ENCODE results near the gene FLACC1.
A peak's percentile ranks its signal among the peaks of the same experiment; 100 is the strongest.

FLACC1 gene

DNA sequence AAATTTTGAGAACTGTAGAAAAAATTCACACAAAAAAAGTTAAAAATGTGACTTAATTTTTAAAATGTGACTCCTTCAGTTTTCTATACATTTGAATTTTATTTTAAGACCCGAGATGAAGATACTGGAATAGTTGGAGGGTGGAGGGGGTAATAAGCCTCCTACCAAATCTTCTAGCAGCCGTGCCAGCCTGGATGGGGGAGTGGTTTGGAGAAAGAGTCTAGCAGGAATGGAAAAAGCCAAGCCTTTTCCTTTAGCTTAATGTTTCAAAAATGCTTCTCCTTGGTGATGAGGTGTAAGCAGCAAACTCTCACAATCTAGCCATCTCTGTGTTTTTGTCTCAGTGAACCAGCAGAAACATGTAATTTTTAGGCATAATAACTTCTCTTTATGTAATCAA, 82.1 kb downstream of the FLACC1 start:
- no peak for DNase-seq

DNA sequence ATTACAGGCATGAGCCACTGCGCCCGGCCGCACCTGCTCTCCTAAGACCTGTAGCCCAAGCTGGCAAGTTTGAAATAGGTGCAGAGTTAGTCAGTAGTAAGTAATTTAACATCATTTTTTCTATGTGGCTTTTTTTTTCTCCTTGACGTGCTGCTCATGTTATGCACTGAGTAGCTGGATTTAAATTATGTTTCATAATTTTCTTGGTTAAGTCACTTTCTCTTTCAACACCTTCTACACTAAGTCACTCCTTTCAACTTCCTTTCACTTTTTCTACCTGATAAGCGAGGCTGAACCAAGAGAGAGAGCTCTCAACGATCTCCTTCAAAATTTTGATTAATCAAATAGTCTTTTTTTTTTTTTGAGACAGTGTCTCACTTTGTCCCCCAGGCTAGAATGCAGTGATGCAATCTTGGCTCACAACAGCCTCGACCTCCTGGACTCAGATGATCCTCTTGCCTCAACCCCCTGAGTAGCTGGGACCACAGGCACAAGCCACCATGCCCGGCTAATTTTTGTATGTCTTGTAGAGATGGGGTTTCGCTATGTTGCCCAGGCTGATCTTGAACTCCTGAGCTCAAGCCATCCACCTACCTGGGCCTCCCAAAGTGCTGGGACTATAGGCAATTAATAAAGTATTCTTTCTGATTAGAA, 83.7 kb downstream of the FLACC1 start:
- peak in 1 of 2 donors; percentile 18 for DNase-seq

GRCh38 chr2:201271917-201272316, 85.2 kb downstream of the FLACC1 start:
- no peak for DNase-seq

DNA sequence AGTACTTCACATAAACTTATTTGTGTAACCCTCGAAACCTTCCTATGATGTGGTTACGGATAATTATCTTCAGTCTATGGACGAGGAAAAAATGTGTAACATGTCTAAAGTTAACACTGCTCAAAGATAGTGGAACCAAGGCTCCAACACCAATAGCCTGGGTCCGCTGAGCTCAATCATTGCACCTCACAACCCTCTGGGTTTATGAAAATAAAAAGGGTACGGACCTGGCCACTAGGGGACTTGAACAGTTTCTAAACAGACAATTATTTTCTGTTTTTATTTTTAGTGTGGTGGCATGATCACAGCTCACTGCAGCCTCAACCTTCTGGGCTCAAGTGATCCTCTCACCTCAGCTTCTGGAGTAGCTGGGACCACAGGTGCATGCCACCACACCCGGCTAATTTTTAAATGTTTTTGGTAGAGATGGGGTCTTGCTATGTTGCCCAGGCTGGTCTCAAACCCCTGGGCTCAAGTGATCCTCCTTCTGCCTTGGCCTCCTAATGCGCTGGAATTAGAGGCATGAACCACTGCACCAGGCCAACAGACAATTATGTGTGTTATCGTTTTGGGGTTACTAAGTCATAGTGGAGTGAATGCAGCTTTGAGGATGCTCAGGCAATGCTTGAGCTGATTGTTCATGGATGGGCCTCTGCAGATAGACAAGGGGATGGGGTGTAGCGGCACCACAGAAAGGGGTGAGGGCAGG, 86.7 kb downstream of the FLACC1 start:
- no peak for DNase-seq

DNA sequence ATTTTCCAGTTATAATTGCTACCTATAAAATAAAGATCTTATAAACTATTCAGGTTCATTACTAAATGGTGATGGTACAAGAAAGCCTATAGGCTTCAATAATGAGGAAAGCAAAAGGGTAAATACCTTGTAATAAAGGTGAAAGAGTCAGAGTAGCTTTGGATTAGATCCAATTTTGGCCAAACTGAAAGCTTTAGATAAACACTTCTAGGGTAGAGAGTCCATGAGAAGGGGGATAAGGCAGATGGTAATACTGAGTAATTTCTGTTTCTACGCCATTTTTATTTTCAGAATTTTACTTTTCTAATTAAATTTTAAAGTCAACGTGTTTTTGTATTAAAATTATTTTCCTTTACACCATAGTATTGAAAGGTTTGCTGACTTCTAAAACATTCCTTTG, 87.4 kb downstream of the FLACC1 start:
- no peak for DNase-seq

DNA sequence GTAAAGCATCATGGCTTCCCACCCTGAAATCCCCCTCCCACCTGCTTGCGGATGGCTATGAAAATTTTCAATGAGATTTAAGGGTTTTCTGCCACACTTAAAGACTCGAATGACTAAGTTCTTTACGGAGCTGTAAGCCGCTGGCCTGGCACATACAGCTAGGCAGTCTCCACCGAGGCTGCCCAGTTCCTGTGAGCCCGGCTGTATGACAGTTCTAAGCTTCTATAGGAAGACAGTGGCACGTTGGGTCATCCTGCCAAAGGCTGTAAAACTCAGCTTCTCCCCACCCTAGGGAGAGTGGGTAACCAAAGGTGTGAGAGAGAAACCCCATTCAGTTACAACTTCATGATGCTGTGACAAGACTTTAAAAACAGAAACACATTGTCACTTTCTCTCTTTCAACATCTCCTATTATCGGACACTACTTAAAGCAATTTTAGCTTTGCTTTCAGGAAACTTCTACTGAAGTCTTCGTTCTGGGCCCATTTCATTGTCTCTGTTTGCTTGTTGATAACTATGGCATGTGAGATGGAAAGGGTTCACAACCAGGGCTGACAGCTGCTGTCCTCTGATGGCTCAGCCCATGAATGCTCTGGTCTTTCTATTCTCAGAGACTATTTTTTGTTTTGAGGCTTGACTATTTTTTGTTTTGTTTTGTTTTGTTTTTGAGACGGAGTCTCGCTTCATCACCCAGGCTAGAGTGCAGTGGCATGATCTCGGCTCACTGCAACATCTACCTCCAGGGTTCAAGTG, 89.7 kb downstream of the FLACC1 start:
- DNase-seq: peak in 1 of 2 donors; percentile 34

DNA sequence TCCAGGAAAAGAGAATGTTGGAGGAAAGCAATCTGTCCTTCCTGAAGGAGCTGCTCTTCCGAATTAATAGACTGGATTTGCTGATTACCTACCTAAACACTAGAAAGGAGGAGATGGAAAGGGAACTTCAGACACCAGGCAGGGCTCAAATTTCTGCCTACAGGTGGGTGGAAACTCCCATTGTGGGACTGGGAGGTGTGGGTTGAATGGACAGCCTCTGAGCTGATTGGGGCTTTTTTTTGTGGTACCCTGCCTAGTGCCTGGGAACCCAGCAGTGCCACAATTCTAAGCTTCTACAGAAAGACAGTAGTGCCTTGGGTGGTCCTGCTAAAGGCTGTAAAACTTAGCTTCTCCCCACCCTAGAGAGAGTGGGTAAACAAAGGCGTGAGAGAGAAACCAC, 90.5 kb downstream of the FLACC1 start:
- peak in 1 of 2 donors; percentile 18 for DNase-seq

DNA sequence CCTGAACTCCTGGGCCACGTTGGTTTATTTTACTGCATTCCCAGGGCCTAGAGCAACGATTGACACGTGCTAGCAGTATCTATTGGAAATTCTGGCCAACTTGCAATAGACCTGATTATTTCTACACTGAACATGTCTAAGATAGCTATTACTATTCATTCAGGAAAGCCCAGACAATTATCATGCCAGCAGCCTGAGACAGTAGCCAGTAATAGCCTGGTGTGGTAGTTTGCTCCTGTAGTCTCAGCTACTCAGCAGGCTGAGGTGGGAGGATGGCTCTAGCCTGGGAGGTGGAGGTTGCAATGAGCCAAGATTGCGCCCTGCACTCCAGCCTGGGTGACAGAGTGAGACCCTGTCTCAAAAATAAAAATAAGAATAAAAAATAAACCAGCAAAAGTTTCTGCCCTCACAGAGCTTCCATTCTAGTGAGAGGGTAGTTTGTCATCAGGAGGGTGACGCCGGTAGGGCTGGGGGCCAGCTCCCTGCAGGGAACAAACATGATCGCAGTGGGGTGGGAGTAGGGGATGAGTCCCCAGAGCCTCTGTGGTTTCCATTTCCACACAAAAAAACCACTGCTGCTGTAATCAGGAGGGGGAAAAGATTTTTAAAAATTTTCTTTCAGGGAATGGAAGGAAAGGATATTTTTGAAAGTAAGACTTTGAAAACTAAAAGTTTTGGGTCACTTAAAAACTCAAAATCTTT, 92.5 kb downstream of the FLACC1 start:
- DNase-seq: no peak

- DNase-seq: peak in 1 of 2 donors; percentile 43
Measured at GRCh38 chr2:201263779-201264178, 93.4 kb downstream of the FLACC1 start.

DNA sequence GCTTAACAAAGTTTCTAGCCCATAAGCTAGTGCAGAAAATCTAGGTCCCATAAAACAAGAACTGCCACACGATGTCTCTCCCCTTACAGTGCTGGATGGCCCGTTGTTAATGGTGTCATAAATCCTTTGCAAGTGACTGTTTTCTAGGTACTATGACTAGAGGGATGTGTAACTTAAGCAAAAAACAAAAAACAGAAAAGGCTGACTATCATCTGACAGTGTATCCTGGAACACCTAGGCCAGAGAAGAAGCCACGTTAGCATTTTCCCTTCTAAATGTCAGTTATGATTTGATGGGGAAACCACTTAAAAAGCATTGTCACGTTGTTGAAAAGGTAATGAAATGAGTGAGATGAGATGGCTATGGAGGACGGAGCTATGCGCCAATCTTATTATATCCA, 94.4 kb downstream of the FLACC1 start:
- peak in 1 of 2 donors; percentile 27 for DNase-seq

- DNase-seq: peak in 1 of 2 donors; percentile 29
Measured at GRCh38 chr2:201261906-201262305, 95.2 kb downstream of the FLACC1 start.

DNA sequence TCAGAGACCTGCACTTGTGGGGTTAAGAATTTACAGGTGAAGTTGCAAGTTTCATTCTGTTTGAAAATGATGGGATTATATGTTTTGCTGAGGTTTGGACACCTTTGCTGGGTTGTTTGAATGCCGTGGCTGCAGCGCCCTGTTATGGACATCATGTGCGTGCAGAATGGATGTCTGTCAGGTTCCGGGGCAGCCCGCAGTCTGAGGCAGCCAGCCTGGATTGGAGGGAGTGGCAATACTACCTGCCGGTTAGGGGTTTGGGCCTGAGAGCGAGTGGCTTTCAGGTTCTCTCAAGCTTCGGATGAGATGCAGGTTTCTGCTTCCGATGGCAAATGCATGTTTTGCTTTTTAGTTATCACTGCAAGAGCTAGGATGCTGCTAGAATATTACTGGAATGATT, 95.7 kb downstream of the FLACC1 start:
- peak; percentile 67 to 68 for DNase-seq

- peak; percentile 82 for DNase-seq
Measured at GRCh38 chr2:201260302-201260800, 96.8 kb downstream of the FLACC1 start, which contains the start of gene CASP8. CASP8 (plus strand) TSS chr2:201260536; CDS start chr2:201266487, 5,951 bp downstream.

GRCh38 chr2:201258666-201259615, 98.2 kb downstream of the FLACC1 start:
- DNase-seq: no peak

- peak; percentile 95 for DNase-seq
Measured at GRCh38 chr2:201257956-201258665, 99.0 kb downstream of the FLACC1 start.

- DNase-seq: peak; percentile 66 to 76
Measured at GRCh38 chr2:201257381-201257955, 99.7 kb downstream of the FLACC1 start.

DNA sequence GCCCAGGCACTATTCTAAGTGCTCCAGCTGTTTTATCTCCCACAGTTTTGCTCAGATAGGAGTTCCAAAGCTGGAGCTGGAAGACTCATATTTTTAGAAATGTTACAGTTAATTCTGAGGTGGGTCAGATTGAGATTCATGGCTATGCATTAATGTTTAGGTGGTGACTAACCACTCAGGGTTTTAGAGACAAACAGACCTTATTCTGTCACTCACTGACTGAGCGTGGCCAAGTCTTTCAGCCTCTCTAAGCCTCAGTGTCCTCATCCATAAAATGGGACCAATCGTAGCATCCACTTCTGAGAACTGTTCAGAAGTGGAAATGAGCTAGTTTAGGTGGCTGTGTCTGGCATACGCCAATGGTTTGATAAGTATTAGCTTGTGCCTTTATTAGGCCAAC, 101.1 kb downstream of the FLACC1 start:
- no peak for DNase-seq

DNA sequence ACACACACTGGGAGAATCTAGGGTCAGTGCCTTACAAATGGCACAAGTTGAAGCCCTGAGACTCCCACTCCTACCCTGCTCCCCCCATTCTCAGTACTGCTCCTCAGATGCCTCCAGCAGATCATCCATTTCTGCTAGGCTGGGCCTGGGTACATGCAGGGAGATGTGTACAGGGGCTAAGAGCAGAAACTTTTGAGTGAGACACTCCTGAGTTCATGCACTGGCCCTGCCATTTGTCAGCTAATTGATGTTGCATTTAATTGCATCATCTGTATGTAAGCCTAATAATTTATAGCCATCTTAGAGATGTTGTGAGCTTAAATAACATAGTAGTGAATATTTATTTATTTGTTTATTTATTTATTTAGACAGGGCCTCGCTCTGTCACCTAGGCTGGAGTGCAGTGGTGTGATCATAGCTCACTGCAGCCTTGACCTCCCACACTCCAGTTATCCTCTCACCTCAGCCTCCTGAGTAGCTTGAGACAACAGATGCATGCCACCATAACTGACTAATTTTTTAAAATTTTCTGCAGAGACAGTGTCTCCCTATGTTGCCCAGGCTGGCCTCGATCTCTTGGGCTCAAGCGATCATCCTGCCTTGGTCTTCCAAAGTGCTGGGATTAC, 101.6 kb downstream of the FLACC1 start:
- no peak for DNase-seq

DNA sequence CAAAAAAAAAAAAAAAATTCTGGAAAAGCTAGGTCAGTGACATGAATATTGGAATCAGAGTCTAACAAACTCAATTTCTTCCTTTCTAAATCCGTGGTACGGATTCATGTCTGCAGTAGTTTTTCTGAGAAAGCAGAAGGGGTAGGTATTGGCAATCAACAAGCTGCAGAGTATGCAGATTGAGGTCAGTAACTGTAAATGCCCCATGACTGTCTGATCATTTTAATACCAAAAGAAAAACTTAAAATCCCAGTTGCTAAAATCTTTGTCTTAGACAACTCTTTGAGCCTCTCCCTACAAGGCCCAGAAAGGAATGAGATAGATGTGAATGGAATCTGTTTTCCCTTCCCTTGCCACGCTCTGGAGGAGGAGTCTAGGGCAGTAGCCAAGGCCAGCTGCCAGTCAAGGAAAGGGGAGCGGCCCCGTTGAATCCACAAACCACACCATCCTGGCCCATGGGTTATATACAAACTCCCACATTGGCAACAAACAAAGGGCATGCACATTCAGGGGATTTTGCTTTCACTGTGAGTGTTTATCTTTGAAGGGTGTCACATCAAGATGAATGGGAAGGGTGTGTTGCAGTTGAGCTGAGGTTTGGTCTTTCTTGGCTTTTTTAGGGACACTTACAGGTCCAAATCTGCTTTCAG, 102.9 kb downstream of the FLACC1 start:
- peak in 1 of 2 donors; percentile 34 for DNase-seq

- DNase-seq: no peak
Measured at GRCh38 chr2:201250741-201251140, 106.4 kb downstream of the FLACC1 start.
